HG03159 (cell line): Measurements from ENCODE around the gene SNAI1.
"Not testable (repeated sequence)": the region's sequence is repeated elsewhere in the genome, so short reads cannot be mapped to it uniquely, and the experiment has no call there.

Experiments
- ATAC-seq: cut with Tn5 transposase; IDR thresholded peaks from one replicate; pipeline ENCODE4 v1.9.1; 2021; ENCODE audit warnings: mild to moderate bottlenecking, moderate library complexity; ENCODE audit not compliant: unreplicated experiment

Gene SNAI1

GRCh38 chr20:50011597-50011996 lies 28.8 kb downstream of the SNAI1 start:
- not testable (repeated sequence) for ATAC-seq

DNA sequence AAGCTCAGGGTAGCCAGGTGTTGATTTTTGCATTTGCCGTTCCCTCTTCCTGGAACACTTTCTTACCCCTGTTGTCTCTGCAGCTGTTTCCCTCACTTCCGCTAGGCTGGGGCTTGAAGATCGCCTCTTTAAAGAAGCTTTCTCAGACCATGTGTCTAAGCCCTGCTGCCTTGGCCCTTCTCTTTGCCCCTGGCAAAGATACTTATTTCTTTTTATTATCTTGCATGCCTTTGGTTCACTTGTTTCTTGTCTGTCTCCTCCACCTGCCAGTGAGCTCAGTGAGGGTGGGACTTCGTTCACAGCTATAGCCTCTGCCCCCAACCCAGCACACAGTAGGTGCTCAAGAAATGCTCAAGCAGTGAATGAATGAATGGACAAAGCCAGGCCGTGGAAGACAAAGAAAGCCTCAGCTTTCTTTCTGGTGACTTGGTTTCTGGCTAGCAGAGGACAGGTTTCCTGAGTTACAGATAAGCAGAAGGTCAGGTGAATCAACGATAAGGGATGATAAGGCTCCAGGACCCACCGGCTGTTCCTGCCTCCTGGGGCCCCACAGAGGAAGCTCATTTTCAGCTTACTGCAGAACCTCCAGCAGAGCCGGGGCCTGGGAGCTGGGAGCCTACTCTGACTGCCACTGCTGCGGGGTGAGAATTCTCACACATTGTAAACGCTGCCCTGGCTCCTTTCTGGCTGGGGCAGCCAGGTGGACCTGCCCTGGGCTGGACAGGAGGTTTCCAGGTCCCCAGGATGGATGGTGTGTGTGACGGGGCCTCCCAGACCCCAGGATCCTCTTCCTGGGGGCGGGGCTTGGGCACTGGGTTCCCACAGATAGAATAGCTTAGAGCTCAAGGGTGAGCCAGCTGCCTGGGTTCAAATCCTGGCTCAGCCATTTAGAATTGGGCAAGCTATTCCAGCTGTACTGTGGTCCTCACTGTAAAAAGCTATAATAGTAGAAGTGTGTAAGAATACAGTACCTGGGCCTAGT lies 29.8 kb downstream of the SNAI1 start:
- ATAC-seq, result no peak

DNA sequence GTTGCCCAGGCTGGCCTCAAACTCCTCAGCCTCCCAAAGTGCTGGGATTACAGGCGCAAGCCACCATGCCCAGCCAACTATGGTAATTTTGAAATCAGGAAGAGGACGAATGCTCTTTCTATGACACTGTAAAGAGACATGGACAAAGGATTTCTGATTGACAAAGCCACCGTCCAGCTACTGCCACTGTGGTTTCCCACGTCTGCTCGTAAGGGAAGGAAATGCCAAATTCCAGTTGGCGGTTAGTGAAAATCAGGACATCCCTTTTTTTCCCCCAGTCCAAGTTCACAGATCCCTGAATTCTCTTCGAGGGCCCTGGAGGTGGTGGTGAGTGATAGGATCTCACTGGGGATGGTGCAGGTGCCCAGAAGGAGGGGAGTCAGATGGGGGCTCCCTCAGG lies 31.2 kb downstream of the SNAI1 start:
- no peak for ATAC-seq

DNA sequence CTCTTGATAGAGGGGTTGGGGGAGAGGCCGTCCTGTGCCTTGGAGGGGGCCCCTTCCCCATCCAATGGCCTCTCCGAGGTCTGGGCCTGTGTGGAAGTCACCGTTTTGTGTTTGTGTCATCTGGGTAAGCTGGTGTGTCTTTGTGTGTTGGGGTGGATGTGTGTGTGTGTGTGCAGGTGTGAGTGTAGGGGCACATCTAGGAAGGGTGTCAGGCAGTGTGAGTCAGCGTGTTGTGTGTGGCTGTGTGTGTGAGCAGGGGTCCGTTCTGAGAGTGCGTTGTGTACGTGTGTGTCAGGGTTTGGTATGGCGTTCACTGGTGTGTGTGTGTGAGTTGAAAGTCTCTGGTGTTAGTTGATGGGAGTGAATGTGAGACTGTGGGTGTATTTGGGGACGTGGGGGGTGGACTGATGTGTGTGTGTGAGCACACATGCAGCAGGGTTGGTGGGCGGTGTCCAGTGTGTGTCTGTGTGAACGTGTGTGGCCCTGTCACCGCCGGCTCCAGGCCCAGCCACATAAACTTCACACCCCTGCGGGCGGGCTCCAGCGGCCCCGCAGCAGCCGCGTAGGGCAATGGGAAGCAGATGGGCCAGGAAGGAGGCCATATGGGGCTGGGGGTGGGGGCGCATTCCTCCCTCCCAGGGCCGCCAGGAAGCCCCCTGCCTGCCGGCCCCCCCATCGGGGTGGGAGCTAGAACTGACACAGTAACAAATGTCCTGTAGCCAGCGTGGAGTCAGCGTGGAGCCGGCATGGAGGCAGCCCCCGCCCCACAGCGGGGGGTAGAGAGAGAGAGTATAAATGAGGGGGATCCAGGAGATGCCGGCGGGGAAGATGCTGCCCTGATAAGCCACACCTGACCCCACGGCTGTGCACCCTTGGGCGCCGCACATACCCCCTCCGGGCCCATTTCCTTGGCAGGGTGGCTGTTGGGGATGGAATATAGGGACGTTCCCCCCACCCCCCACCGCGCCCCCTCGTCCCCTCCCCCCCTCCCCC lies 32.1 kb downstream of the SNAI1 start:
- ATAC-seq, result no peak

- no peak for ATAC-seq
These were observed 32.8 kb downstream of the SNAI1 start for GRCh38 chr20:50015636-50015992.

- no peak for ATAC-seq
These were observed 33.4 kb downstream of the SNAI1 start for GRCh38 chr20:50015993-50016770.

DNA sequence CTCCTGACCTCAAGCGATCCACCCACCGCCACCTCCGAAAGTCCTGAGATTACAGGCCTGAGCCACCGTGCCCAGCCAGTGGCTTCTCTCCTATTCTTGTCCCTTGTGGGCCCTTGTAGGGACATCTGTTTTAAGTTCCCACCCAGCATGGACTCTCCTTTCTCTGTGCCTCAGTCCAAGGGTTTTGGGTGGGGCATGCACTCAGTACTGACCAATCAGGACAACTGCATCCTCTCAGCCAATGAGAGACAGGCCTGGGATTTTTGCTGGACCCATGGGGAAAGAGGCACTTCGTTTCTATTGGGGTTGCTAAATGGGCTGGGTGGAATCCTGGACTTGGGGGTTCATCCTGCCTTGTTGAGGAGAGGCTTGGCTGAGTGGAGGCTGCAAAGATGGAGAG lies 34.4 kb downstream of the SNAI1 start:
- no peak for ATAC-seq

- ATAC-seq, result no peak
These were observed 34.9 kb downstream of the SNAI1 start for GRCh38 chr20:50017576-50018248.

DNA sequence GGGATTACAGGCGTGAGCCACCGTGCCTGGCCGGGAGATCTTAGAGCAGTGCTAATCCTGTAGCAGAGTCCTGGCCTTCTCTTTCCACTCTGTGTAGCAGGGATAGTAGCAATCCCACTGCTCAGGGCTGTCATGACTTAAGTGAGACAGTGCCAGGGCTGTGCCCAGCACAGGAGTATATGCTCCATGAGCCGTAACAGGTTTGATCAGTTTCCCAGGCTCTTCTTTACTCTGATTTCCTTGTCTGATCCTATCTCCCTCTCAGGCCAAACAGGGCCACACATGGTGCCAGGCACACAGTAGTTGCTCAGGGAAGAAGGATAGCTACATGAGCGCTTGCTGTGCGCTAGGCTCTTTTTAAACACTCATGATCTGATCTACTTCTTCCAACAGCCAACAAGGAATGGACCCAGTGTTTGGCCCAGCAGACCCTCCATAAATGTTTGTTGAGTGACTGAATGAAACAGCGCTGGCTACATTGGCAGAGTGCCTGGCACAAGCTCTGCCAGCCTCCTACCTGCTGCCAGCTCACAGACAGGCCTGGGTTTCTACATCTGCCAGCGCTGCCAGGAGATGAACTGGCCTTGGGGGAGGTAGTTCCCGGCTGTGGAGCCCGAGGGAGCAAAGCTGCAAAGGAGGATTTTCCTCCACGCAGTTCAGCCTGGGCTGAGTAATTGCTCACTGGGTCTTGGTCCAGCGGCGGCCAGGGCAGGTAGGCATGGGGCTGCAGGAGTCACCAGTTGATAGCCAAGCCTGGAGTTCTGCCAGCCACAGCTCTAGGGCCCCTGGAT lies 36.9 kb downstream of the SNAI1 start:
- no peak for ATAC-seq

DNA sequence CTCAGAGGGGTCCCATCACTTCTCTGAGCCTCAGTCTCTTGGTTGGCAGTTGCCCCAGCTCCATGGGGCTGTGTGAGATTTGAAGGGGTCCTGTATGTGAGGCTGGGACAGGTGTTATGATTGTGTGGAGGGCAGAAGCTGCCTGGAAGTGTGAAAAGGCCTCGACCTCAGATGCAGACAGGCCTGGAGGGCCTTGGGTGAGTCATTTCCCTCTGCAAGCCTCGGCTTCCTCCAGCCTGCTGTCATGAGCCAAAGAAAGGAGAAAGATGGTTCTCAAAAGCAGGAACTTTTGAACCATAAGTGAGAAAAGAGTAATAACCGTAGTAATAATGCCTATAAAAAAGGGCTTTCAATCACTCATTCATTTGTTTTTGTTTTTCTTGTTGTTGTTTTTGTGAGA lies 37.5 kb downstream of the SNAI1 start:
- no peak for ATAC-seq

DNA sequence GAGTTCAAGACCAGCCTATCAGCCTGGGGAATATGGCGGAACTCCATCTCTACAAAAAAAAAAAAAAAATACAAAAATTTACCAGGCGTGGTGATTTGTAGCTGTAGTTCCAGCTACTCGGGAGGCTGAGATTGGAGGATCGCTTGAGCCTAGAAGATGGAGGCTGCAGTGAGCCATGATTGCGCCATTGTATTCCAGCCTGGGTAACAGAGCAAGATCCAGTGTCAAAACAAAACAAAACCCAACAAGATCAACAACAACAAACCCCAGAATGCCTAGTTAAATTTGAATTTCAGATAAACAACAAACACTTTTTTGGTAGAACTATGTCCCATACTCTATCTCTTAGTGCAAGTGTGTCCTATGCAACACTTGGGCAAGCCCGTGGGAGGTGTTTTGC lies 39.9 kb downstream of the SNAI1 start:
- no peak for ATAC-seq

- no peak for ATAC-seq
These were observed 40.5 kb downstream of the SNAI1 start for GRCh38 chr20:50023116-50023805.

- ATAC-seq, result no peak
These were observed 44.2 kb downstream of the SNAI1 start for GRCh38 chr20:50026746-50027575.

DNA sequence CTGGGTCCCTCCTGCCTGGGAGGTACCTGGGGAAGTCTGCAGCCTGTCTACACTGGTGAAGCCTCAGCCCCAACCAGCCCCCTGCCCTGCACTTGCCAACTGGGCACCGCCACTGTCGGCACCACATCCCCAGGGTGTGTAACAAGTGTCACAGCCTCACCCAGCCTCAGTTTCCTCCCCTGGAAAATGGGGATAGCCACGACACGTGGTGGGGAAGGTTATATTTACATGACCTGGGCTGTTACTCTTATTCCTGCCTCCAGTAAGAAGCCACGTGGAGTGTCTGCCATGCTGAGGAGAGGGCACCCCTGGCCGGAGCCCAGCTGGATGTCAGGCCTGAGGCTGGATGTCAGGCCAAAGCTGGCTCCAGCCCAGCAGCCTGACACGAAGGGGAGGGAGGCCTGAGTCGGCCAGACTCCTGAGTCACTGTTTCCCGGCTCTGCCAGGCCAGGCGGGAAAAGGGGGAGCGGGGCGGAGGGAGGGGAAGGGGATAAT lies 44.9 kb downstream of the SNAI1 start:
- no peak for ATAC-seq

DNA sequence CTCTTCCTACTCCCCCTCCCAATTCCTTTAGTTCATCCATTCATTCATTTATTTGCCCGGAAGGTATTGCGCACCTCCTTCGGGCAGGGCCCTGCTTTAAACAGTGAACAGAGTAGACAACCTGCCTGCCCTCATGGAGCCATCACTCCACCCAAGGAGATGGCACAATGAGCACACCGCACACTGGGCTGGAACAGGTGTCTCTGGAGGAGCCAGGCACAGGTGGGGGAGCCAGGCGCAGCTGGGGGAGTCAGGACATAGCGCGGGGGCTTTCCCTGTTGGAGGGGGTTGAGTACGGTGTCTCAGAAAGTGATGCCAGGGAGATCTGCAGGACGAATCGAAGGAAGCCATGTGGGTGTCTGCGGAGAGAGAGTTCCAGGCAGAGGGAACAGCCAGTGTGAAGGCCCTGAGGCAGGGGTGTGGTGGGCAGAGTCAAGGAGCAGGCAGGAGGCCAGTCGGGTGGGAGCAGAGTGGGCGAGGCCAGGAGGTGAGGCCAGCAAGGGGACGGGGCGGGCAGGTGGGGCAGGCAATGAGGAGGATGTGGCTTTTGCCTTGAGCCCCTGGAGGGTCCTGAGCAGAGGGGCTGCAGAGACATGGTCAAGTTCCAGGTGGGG lies 46.4 kb downstream of the SNAI1 start:
- no peak for ATAC-seq

DNA sequence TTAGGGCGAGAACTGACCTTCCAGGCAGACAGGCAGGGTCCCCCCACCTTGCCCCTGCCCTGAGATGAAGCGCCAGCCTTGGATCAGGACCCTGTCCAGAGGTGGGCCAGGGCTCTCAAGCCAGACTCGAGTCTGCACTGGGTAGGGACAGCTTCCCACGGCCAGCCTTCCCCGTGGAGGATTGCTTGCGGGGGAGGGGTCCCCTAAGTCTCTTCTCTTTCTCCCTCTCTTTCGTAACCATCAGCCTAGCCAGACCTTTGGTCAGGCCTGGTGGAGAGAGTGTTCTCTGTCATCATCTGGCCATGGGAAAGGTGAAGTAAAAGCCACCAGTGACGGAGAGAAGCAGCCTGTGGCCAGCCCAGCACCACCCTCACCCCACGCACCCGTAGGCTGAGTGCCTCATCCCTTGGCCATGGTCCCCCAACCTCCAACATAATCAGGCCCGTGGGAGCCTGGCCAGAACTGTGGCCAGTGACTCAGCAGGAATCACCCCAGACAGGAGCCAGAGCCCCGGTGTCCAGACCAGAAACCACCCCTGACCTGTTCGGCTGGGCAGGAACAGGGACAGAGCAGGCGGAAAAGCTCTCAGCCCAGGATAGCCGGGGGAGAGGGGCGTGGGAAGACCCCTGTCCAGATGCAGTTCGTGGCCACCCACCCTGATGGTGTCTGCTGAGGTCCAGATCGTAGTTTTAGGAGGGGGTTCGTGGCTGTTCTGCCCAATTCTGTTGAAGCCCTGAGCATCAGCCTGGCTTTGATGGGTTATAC lies 47.1 kb downstream of the SNAI1 start:
- no peak for ATAC-seq
